Activated T-cell treated with anti-CD3 and anti-CD28 coated beads, Interleukin-2, amount 50 U/mL, for 1 hour (primary cell): ENCODE results near the gene TEF.
"Not testable (repeated sequence)": the region's sequence is repeated elsewhere in the genome, so short reads cannot be mapped to it uniquely, and the experiment has no call there.

Experiments used
- DNase-seq: peaks from one replicate; pipeline ENCODE4 v3.0.0-alpha.2; 2020

TEF gene

DNA sequence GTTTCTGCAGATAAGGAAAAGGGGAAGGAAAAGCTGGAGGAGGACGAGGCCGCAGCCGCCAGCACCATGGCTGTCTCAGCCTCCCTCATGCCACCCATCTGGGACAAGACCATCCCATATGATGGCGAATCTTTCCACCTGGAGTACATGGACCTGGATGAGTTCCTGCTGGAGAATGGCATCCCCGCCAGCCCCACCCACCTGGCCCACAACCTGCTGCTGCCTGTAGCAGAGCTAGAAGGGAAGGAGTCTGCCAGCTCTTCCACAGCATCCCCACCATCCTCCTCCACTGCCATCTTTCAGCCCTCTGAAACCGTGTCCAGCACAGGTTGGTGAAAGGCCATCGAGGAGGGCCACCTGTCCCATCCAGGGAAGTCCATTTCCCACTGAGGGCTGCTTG, 5.6 kb downstream of the TEF start:
- no peak for DNase-seq

DNA sequence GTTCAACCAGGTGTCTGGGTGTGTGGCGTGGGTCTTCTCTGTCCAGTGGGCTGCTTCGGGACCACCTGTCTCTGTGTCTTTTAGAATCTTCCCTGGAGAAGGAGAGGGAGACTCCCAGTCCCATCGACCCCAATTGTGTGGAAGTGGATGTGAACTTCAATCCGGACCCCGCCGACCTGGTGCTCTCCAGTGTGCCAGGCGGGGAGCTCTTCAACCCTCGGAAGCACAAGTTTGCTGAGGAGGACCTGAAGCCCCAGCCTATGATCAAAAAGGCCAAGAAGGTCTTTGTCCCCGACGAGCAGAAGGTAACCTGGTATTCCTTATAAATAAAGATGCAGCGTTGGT, 12.2 kb downstream of the TEF start:
- no peak for DNase-seq

DNA sequence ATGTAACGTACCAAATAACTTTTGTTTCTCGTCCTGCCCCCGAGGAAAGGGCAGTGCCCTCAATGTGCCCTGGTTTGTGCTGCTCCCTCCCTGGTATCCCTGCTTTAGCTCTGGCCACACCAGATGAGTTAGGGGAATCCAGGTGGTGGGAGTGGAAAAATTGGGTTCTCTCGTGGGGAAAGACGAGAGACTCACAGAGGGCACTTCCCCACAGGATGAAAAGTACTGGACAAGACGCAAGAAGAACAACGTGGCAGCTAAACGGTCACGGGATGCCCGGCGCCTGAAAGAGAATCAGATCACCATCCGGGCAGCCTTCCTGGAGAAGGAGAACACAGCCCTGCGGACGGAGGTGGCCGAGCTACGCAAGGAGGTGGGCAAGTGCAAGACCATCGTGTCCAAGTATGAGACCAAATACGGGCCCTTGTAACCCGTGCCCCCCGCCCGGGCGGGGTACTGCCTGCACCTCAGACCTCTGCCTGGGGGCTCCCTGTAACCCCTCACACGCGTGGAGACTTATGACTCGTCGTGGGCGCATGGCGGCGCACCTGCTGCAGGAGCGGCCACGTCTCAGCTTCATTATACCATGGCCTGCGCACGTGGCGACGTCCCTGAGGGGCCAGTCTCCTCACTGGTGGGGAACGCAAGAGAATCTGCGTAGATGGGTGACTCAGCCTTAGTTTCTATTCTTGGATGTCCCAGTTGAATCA, 13.9 kb downstream of the TEF start:
- DNase-seq, result no peak

DNA sequence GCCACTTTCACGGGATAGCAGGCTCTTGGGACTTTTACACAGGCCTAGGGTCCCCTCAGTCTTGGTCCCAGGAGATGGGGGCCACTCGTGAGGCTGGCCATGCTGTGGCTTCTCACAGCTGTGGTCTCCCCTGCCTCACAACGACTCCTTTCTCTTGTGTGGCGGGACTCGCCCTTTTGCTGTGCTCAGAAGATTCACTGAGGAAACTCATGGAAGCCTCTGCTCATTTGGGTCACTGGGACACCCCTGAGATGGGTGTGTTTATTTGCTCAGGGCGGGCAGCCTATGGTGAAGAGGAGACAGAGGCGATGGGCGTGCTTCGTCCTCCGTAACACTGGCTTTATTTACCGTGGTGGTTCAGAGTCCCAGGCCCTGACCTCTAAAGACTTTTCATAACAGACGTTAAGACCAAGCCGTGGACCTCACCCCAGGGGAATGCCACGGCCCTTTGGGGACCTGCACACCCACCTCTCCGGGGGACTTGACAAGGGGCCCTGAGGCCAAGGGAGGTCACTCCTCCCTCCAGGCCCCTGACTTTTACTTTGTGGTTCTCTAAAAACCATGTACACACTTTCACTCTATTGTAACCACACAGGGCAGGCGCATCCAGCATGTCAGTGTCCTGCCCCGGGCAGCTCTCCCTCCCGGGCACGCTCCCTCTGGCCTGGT, 15.5 kb downstream of the TEF start:
- no peak for DNase-seq

DNA sequence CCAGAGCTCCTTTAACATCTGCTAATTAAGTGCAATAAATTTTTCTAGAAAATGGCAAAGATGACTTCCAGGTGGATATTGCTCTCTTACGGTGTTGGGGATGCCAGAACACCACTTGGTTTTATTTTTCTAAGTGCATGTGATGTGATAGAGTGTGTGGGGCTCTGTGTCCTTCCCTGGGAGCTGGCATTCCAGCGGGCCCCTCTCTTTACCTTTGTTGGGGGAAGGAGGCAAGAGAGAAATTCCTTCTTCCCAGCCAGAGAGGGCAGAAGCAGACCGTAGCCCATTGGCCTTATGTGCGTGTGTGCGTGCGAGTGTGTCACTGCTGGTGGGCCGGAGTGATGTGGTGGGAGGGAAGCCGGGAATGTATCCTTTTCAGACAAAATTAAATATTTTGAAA, 17.2 kb downstream of the TEF start:
- no peak for DNase-seq

- DNase-seq, result no peak
These were observed 20.3 kb downstream of the TEF start for GRCh38 chr22:41401781-41402648.

GRCh38 chr22:41402851-41403250, 21.1 kb downstream of the TEF start:
- DNase-seq, result not testable (repeated sequence)

- DNase-seq, result peak; percentile 79
These were observed 22.0 kb downstream of the TEF start for GRCh38 chr22:41403532-41404318.

DNA sequence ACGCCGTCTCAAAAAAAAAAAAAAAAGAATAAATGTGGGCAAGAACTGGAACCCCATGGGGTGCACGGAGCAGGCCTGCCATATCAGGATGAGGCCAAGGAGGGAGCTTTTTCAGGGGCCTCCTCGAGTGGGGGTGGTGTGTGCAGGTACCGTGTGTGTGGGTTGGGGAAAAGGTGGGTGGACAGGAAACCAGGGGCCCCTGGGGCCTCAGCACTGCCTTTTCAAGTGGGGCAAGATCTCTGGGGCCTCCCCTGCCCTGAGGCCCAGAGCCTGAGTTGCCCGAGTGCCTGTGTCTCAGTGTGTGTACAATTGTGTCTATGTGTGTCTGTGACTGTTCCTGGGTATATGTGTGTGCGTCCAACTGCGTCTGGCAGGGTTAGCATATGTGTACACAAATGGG, 23.8 kb downstream of the TEF start:
- DNase-seq, result no peak

- DNase-seq, result no peak
These were observed 24.7 kb downstream of the TEF start for GRCh38 chr22:41406410-41406809.

- no peak for DNase-seq
These were observed 25.7 kb downstream of the TEF start for GRCh38 chr22:41407433-41407832.

DNA sequence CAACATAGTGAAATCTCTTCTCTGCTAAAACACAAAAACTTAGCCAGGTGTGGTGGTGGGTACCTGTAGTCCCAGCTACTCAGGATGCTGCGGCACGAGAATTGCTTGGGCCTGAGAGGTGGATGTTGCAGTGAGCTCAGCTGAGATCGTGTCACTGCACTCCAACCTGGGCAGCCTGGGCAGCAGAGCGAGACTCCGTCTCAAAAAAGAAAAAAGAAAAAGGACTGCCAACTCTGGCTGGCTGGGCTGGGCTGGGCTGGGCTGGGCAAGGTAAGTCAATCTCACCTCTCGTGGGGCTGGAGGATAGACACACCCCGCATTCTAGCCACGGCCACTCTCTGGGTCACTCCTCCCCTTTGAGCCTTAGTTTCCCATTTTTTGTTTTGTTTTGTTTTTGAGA, 26.9 kb downstream of the TEF start:
- DNase-seq, result no peak

DNA sequence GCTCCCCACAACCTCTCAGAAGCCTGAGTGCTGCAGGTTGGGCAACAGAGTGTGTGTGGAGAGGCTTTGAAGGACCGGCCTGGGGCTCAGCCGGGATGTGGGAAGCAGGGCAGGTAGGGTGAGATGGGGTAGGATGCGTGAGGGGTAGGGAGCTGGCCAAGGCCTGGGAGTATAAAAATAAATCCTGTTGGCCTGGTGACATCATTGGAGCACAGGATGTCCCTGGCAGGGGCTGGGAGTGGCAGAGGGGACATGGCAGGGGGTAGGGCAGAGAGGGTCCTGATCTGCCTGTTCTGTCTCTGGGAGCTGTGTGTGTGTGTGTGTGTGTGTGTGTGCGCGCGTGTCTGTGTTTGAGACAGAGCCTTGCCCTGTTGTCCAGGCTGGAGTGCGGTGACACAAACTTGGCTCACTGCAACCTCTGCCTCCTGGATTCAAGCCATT, 28.6 kb downstream of the TEF start:
- DNase-seq, result no peak

DNA sequence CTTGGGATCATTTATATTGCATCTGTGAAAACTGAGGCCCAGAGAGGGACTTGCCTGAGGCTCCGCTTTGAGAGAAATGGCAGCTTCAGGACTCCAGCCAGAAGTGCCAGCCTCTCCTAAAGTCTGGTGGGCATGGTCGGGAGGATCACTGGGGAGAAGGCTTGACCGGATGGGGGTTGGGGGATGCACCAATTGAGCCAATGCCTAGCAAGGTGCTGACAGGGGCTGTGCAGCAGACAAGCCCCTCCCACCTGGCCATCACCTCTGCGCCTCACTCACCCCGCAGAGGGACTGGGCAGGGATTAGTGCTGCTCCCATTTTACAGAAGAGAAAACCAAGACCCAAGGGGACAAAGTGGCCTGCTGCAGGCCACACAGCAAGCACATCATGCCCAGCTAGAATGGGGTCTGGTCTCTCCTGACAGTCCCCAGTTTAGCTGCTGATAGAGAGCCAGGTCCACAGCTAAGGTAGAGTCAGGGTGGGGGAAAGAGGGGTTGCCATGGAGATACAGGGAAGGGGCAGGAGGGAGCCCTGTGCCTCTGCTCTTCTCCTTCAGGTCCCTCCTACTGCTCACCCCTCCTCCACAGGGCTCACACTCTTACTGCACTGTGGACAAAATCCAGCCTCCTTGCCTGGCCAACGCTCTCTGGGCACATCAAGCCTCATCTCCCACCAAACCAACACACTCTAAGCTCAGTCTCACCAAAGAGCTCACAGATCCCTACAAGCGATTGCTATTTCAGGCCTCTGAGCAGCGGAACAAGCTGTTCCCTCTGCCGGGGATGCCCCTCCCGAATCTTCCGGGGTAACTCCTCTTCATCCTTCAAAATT, 29.5 kb downstream of the TEF start:
- DNase-seq, result no peak

GRCh38 chr22:41415554-41415953, 33.8 kb downstream of the TEF start:
- no peak for DNase-seq

DNA sequence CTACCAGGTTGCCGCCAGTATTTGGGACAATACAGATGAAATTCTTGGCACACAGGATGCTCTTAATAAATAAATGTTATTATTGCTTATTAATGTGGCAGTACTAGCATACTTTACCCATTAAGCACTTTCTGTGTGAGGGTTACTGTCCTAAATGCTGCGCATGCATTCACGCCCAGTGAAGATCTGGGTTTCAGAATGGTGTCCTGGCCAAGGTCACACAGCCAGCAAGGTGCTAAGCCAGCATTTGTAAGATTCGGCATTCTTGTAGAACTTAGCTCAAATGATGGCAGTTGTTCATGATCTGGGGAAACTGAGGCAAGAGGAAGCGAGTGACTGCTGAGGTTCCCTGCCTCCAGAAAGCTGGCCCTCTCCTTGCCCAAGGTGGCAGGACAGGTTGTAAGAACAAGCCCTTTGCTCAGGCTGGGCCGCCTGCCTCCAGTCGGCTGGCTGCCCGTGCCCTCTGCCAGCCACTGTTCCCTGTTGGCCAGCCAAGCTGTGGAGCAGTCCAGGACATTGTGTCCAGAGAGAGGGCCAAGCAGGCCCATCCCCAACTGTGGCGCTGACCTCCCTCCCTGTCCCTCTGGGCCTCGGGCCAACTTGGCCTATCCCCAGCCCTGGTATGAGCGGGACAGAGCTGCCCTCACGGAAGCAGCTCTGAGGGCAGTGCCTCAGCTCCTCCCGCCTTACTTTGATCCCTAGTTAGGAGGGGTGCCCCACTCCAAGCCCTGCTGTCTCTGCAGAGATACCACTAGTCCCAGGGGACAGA, 36.1 kb downstream of the TEF start:
- no peak for DNase-seq

DNA sequence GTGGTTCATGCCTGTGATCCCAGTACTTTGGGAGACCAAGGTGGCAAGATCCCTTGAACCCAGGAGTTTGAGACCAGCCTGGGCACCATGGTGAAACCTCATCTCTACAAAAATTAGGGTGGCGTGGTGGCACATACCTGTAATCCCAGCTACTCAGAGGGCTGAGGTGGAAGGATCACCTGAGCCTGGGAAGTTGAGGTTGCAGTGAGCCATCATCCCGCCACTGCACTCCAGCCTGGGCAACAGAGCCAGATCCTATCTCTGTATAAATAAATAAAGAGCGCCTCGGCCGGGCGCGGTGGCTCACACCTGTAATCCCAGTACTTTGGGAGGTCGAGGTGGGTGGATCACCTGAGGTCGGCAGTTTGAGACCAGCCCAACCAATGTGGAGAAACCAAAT, 37.0 kb downstream of the TEF start:
- DNase-seq, result no peak

GRCh38 chr22:41425660-41426365, 44.1 kb downstream of the TEF start:
- no peak for DNase-seq

GRCh38 chr22:41429232-41429950, 47.6 kb downstream of the TEF start:
- DNase-seq, result no peak

GRCh38 chr22:41429951-41430332, 48.2 kb downstream of the TEF start:
- no peak for DNase-seq
